ENCODE measurements around the gene WWOX.

- TF ChIP-seq CTCF (IDR thresholded peaks at IDR 0.05; ENCODE audit: insufficient read depth, low read depth, low read length) (no peak), EZH2 (IDR thresholded peaks at IDR 0.05; ENCODE audit: insufficient read depth, low read length) (no peak)
These were observed 96.3 kb downstream of the WWOX start for GRCh38 chr16:78195797-78196196.
